Neural cell (in vitro differentiated cells): ENCODE results near the gene TYMP.

Experiments
- EP300 ChIP-seq: fragments of 450-650 bp; conservative IDR thresholded peaks from 2 replicates; pipeline ENCODE4 v1.6.1; 2014; ENCODE audit warnings: antibody characterized with exemption, mild to moderate bottlenecking, moderate library complexity; ENCODE audit not compliant: poor library complexity, severe bottlenecking
- MXI1 ChIP-seq: fragments of 450-650 bp; conservative IDR thresholded peaks from 2 replicates; pipeline ENCODE4 v1.6.1; 2014; ENCODE audit warnings: antibody characterized with exemption, mild to moderate bottlenecking; ENCODE audit not compliant: poor library complexity, severe bottlenecking
- POLR2AphosphoS5 ChIP-seq: IDR thresholded peaks from 2 replicates; pipeline ENCODE4 v1.6.1; 2012
- RAD21 ChIP-seq: fragments of 450-650 bp; conservative IDR thresholded peaks from 2 replicates; pipeline ENCODE4 v1.6.1; 2014; ENCODE audit warnings: antibody characterized with exemption, mild to moderate bottlenecking, moderate library complexity
- TAF1 ChIP-seq: IDR thresholded peaks from 2 replicates; pipeline ENCODE4 v1.6.1; 2012; ENCODE audit warnings: low read depth
- TF ChIP-seq, protein P1 (sequence below): fragments of 450-650 bp; IDR thresholded peaks from 2 replicates; pipeline ENCODE4 v1.5.1; 2014; ENCODE audit warnings: antibody characterized with exemption, mild to moderate bottlenecking, moderate library complexity; ENCODE audit not compliant: poor library complexity, severe bottlenecking
- TF ChIP-seq, protein P2 (sequence below): IDR thresholded peaks from 2 replicates; pipeline ENCODE4 v1.6.1; 2012; ENCODE audit warnings: borderline replicate concordance

DNA sequence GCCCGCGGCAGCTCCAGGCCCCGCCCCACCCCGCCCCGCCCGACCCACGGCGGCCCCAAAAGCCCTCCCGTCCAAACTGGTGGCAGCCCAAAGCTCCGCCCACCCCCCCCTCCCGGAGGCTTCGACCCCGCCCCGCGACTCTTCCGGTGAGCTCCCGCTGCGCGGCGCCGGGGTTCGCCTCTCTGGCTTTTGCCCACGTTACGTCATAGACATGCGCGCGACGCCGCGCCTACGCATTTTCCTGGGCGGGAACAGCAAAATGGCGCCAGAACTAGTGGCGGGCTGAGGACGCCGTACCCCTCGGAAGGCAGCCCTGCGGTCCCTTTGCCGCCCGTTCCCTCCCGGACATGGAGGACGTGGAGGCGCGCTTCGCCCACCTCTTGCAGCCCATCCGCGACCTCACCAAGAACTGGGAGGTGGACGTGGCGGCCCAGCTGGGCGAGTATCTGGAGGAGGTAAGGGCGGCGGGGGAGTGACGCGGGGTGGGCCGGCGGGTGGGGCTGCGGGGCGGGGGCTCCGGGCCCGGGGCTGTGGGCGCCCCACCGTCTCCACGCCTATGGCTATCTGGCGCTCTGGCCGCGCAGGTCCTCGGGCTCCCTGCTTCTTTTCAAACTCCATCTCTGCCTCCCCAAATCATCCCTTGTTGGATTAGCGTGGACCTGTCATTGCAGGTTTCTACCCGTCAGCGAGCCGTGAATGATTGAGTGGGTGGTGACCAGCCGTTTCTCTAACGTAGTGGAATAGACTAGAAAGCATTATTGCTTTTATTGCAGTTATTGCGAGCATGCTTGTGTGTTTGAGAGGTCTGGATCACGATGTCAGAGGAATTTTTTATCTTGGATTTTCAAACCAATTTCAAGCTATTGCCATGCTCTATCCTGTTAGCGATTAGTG is 21.6 kb downstream of the TYMP start, which contains the start of gene NCAPH2:
- TF ChIP-seq POLR2AphosphoS5: peak; percentile 94
- TF ChIP-seq, protein P1, sequence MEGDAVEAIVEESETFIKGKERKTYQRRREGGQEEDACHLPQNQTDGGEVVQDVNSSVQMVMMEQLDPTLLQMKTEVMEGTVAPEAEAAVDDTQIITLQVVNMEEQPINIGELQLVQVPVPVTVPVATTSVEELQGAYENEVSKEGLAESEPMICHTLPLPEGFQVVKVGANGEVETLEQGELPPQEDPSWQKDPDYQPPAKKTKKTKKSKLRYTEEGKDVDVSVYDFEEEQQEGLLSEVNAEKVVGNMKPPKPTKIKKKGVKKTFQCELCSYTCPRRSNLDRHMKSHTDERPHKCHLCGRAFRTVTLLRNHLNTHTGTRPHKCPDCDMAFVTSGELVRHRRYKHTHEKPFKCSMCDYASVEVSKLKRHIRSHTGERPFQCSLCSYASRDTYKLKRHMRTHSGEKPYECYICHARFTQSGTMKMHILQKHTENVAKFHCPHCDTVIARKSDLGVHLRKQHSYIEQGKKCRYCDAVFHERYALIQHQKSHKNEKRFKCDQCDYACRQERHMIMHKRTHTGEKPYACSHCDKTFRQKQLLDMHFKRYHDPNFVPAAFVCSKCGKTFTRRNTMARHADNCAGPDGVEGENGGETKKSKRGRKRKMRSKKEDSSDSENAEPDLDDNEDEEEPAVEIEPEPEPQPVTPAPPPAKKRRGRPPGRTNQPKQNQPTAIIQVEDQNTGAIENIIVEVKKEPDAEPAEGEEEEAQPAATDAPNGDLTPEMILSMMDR: no peak
- TF ChIP-seq TAF1: peak; percentile 73
- TF ChIP-seq RAD21: no peak
- peak; percentile 64 for TF ChIP-seq EP300
- peak; percentile 76 for TF ChIP-seq MXI1
- TF ChIP-seq, protein P2, sequence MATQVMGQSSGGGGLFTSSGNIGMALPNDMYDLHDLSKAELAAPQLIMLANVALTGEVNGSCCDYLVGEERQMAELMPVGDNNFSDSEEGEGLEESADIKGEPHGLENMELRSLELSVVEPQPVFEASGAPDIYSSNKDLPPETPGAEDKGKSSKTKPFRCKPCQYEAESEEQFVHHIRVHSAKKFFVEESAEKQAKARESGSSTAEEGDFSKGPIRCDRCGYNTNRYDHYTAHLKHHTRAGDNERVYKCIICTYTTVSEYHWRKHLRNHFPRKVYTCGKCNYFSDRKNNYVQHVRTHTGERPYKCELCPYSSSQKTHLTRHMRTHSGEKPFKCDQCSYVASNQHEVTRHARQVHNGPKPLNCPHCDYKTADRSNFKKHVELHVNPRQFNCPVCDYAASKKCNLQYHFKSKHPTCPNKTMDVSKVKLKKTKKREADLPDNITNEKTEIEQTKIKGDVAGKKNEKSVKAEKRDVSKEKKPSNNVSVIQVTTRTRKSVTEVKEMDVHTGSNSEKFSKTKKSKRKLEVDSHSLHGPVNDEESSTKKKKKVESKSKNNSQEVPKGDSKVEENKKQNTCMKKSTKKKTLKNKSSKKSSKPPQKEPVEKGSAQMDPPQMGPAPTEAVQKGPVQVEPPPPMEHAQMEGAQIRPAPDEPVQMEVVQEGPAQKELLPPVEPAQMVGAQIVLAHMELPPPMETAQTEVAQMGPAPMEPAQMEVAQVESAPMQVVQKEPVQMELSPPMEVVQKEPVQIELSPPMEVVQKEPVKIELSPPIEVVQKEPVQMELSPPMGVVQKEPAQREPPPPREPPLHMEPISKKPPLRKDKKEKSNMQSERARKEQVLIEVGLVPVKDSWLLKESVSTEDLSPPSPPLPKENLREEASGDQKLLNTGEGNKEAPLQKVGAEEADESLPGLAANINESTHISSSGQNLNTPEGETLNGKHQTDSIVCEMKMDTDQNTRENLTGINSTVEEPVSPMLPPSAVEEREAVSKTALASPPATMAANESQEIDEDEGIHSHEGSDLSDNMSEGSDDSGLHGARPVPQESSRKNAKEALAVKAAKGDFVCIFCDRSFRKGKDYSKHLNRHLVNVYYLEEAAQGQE: peak; percentile 84
